ENCODE data around the gene C6orf163. TPM values are rescaled to one million over a fixed set of nuclear protein-coding genes. Genes with fewer than 3 reads are reported as not detected.

Gene C6orf163
- total and polyA plus RNA-seq, 2 of the 13 experiments (the other 11 are each of a cell fraction or from before 2014, with no cell fraction given), result 0.62 to 1.8 TPM

DNA sequence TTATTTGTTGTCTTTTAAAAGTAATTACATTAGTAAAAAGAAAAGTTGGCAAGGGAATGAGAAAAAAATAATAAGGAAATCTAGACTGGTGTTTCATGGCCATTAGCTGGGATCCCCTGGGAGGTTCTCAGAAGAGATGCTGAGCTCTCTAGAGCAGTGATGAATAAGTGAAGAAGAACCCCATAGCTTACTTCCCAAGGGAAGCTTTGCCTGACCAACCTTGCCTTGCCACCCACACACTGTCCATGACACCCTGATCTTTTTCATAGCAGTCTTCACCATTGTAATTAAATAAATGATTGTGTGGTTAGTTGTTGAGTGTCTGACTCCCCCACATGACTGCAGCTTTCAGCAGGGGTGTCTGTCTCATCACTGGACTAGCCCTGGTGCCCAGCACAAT is 5.9 kb downstream of the C6orf163 start (continued):
- TF ChIP-seq ZNF879 (CRISPR knock-in tag; IDR thresholded peaks at IDR 0.05), result no peak
- TF ChIP-seq CTCF (CRISPR knock-in tag; IDR thresholded peaks at IDR 0.05), result no peak
- TF ChIP-seq ARID5B (CRISPR knock-in tag; IDR thresholded peaks at IDR 0.05), result no peak

DNA sequence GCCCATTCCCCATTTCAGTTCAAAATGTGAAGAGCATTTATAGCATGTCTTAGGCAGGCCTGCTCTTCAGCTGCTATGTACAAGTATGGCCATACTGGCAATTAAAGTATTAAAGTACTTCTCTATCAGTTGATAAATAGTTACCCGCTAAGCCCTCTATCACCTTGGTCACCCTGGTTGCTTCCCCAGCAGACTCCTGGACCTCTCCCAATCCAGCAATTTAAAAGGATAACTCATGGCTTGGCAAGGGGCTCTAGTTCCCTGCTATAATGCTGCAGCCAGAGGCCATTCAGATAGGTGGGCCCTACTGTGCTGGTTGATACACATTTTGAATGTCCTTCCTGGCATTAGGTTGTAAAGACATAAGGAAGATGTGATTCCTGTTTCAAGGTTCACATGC is 7.0 kb downstream of the C6orf163 start:
- H3K9me3 ChIP-seq (ENCODE audit: low read length), result no peaks in the 10 kb centered on the region
- ATAC-seq, result no peak
- TF ChIP-seq, protein P1, sequence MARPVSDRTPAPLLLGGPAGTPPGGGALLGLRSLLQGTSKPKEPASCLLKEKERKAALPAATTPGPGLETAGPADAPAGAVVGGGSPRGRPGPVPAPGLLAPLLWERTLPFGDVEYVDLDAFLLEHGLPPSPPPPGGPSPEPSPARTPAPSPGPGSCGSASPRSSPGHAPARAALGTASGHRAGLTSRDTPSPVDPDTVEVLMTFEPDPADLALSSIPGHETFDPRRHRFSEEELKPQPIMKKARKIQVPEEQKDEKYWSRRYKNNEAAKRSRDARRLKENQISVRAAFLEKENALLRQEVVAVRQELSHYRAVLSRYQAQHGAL (CRISPR knock-in tag; IDR thresholded peaks at IDR 0.05; ENCODE audit: not compliant biosample characterization), result no peak
- no peak for TF ChIP-seq HNRNPUL1 (IDR thresholded peaks at IDR 0.05; ENCODE audit: low read depth, low read length)
- TF ChIP-seq SKI (IDR thresholded peaks at IDR 0.05; ENCODE audit: partially characterized antibody), result no peak
- TF ChIP-seq ZSCAN31 (CRISPR knock-in tag; IDR thresholded peaks at IDR 0.05; ENCODE audit: low read depth), result no peak
- no peak overlapping the region for H3K4me3 ChIP-seq (replicated peaks in 1 of 3; ENCODE audit: insufficient read depth in 1 of 3, low read depth in 2 of 3, low read length in 3 of 3)
- WGBS (ENCODE audit: low lambda C conversion rate), result 100% methylated on average over 1 of the region's 1 CpG
- POLR2A ChIA-PET, result no interaction called here
- H3K27me3 ChIP-seq (ENCODE audit: control insufficient read depth in 1 of 2, insufficient read depth in 2 of 2, low read length in 2 of 2), result no peaks in the 10 kb centered on the region
- in situ Hi-C loops (cut with HindIII; ENCODE audit: extremely low pct_ligation_motif_present, low pct_unique_long_range_greater_than_20kb), result no loop called here
- CTCF ChIA-PET (ENCODE audit: low intra/inter-chr PET ratio, low total read pairs), result no interaction called here
- DNase-seq (ENCODE audit: low spot score), result no peak
- H4K20me1 ChIP-seq (ENCODE audit: insufficient read depth, low read length), result no peaks in the 10 kb centered on the region
- no peak overlapping the region for H3K27ac ChIP-seq (ENCODE audit: extremely low read length, insufficient read depth, low read length)
- no TSS peak for BruUV-seq (replicated peaks)
- H3K4me2 ChIP-seq (ENCODE audit: low read depth, low read length), result no peak overlapping the region
- no peak for FAIRE-seq
- no peaks in the 10 kb centered on the region for H3K4me1 ChIP-seq (ENCODE audit: insufficient read depth, low read length)
- H3K36me3 ChIP-seq (replicated peaks in 1 of 2; ENCODE audit: control insufficient read depth in 1 of 2, insufficient read depth in 2 of 2, low read length in 2 of 2), result no peaks in the 10 kb centered on the region
- intact Hi-C loops (cut with micrococcal nuclease; ENCODE audit: unreplicated experiment), result no loop called here
- H3K9ac ChIP-seq (ENCODE audit: insufficient read depth, low read depth, low read length), result no peak overlapping the region
- no peak overlapping the region for H2AFZ ChIP-seq (ENCODE audit: low read length)
- no peaks in the 10 kb centered on the region for H3K79me2 ChIP-seq (ENCODE audit: insufficient read depth, low read length)
